ENCODE results near the gene FGD3. TPM values are rescaled to one million over a fixed set of nuclear protein-coding genes. Genes with fewer than 3 reads are reported as not detected.

The FGD3 gene
- total RNA-seq, 3 donors from 2014 or later: 10.2 to 18.0 (median 10.4) TPM

GRCh38 chr9:93031629-93032430, 84.5 kb downstream of the FGD3 start:
- TF ChIP-seq POLR2AphosphoS5 (IDR thresholded peaks at IDR 0.05): no peak
- no peak for TF ChIP-seq CTCF (IDR thresholded peaks at IDR 0.05)
- no peak for TF ChIP-seq POLR2A (IDR thresholded peaks at IDR 0.05)
- intact Hi-C loops (cut with DNase I; ENCODE audit: low total_unique reads): no loop called here
- Histone ChIP-seq H3K36me3 (no peaks in the 10 kb centered on the region), H3K4me3 (no peak overlapping the region), H3K4me1 (no peaks in the 10 kb centered on the region), H3K27ac (no peak overlapping the region), H3K9me3 (no peaks in the 10 kb centered on the region), H3K27me3 (no peaks in the 10 kb centered on the region)
- no peak for DNase-seq (ENCODE audit: low spot score in 2 of 2)

- TF ChIP-seq POLR2A (IDR thresholded peaks at IDR 0.05) (no peak), CTCF (IDR thresholded peaks at IDR 0.05) (no peak), POLR2AphosphoS5 (IDR thresholded peaks at IDR 0.05) (no peak)
Measured at GRCh38 chr9:93032545-93032944, 85.2 kb downstream of the FGD3 start.

GRCh38 chr9:93033531-93033930, 86.2 kb downstream of the FGD3 start:
- Histone ChIP-seq H3K27ac (no peak overlapping the region), H3K27me3 (no peaks in the 10 kb centered on the region), H3K4me3 (no peak overlapping the region), H3K36me3 (no peaks in the 10 kb centered on the region), H3K9me3 (no peaks in the 10 kb centered on the region), H3K4me1 (no peaks in the 10 kb centered on the region)
- TF ChIP-seq CTCF (IDR thresholded peaks at IDR 0.05) (no peak), POLR2A (IDR thresholded peaks at IDR 0.05) (no peak), POLR2AphosphoS5 (IDR thresholded peaks at IDR 0.05) (no peak)
- intact Hi-C loops (cut with DNase I; ENCODE audit: low total_unique reads): no loop called here
- no peak for DNase-seq (ENCODE audit: low spot score in 2 of 2)

More at GRCh38 chr9:93032545-93032944, 85.2 kb downstream of the FGD3 start:
- H3K4me3 ChIP-seq: no peak overlapping the region
- H3K27ac ChIP-seq: no peak overlapping the region
- H3K36me3 ChIP-seq: no peaks in the 10 kb centered on the region
- H3K9me3 ChIP-seq: no peaks in the 10 kb centered on the region
- DNase-seq (ENCODE audit: low spot score in 2 of 2): no peak
- H3K4me1 ChIP-seq: no peaks in the 10 kb centered on the region
- no peaks in the 10 kb centered on the region for H3K27me3 ChIP-seq
- intact Hi-C loops (cut with DNase I; ENCODE audit: low total_unique reads): no loop called here

- Histone ChIP-seq H3K4me1 (no peaks in the 10 kb centered on the region), H3K27ac (no peak overlapping the region), H3K4me3 (no peak overlapping the region), H3K9me3 (no peaks in the 10 kb centered on the region), H3K27me3 (no peaks in the 10 kb centered on the region), H3K36me3 (no peaks in the 10 kb centered on the region)
- no peak for DNase-seq (ENCODE audit: low spot score in 2 of 2)
- no peak for TF ChIP-seq POLR2A (IDR thresholded peaks at IDR 0.05)
- TF ChIP-seq POLR2AphosphoS5 (IDR thresholded peaks at IDR 0.05): no peak
- TF ChIP-seq CTCF (IDR thresholded peaks at IDR 0.05): no peak
- intact Hi-C loops (cut with DNase I; ENCODE audit: low total_unique reads): no loop called here
Measured at GRCh38 chr9:93035106-93035660, 87.9 kb downstream of the FGD3 start.

- DNase-seq (ENCODE audit: low spot score in 2 of 2): no peak
- Histone ChIP-seq H3K9me3 (no peaks in the 10 kb centered on the region), H3K4me1 (no peaks in the 10 kb centered on the region), H3K27me3 (no peaks in the 10 kb centered on the region), H3K4me3 (no peak overlapping the region), H3K36me3 (no peaks in the 10 kb centered on the region), H3K27ac (no peak overlapping the region)
- intact Hi-C loops (cut with DNase I; ENCODE audit: low total_unique reads): no loop called here
- TF ChIP-seq POLR2AphosphoS5 (IDR thresholded peaks at IDR 0.05) (no peak), POLR2A (IDR thresholded peaks at IDR 0.05) (no peak), CTCF (IDR thresholded peaks at IDR 0.05) (no peak)
Measured at GRCh38 chr9:93035821-93036351, 88.6 kb downstream of the FGD3 start.
